IMR-90 (cell line): ENCODE data around the gene DDX54. TPM values are rescaled to one million over a fixed set of nuclear protein-coding genes. Genes with fewer than 3 reads are reported as not detected.

Source experiments
- ATAC-seq: fragments of 200-7000 bp; cut with Tn5 transposase; 2 replicates; pipeline ENCODE4 v1.9.1; 2020; ENCODE audit warnings: low read depth, mild to moderate bottlenecking, moderate library complexity
- BruUV-seq: library from RNA; stranded (reverse); fragments of 400-500 nt; replicated peaks from 2 replicates; lab custom pipeline; 2021; lab: Mats Ljungman, UMichigan
- CTCF ChIA-PET: fragments of 300-600 bp; formaldehyde crosslinking; extraction: SDS; loops from one replicate; lab custom pipeline; 2021; ENCODE audit warnings: antibody characterized with exemption; lab: Yijun Ruan, JAX
- POLR2A ChIA-PET: fragments of 300-600 bp; sonication (Branson Sonifier 250); formaldehyde crosslinking; loops from one replicate; lab custom pipeline; 2022; ENCODE audit warnings: antibody characterized with exemption; ENCODE audit not compliant: unreplicated experiment; lab: Charles Lee
- DNase-seq: peaks from one replicate; pipeline ENCODE4 v3.0.0; 2013
- H2AFZ ChIP-seq: replicated peaks from 2 replicates; pipeline ENCODE3; 2013; ENCODE audit warnings: low read length, mild to moderate bottlenecking; ENCODE audit not compliant: poor library complexity
- H2AK5ac ChIP-seq: 2 replicates; pipeline ENCODE4 v1.6.1; 2013; ENCODE audit warnings: low read depth, low read length, inconsistent platforms
- H2AK9ac ChIP-seq: replicated peaks from 2 replicates; pipeline ENCODE3; 2013; ENCODE audit warnings: mild to moderate bottlenecking, low read depth, low read length, moderate library complexity; ENCODE audit not compliant: poor library complexity
- H2BK120ac ChIP-seq: 2 replicates; pipeline ENCODE4 v1.6.1; 2013; ENCODE audit warnings: low read depth, low read length, inconsistent platforms
- H2BK15ac ChIP-seq: 3 replicates; pipeline ENCODE4 v1.6.1; 2013; ENCODE audit warnings: low read depth, low read length, inconsistent platforms
- H2BK20ac ChIP-seq: 2 replicates; pipeline ENCODE4 v1.6.1; 2013; ENCODE audit warnings: low read depth, mild to moderate bottlenecking, inconsistent platforms, low read length, moderate library complexity
- H2BK5ac ChIP-seq: 2 replicates; pipeline ENCODE4 v1.6.1; 2013; ENCODE audit warnings: mild to moderate bottlenecking, low read depth, low read length, inconsistent platforms; ENCODE audit not compliant: poor library complexity, severe bottlenecking
- H3K14ac ChIP-seq: replicated peaks from 2 replicates; pipeline ENCODE4 v1.6.1; 2013; ENCODE audit warnings: low read depth, low read length, inconsistent platforms
- H3K18ac ChIP-seq: 2 replicates; pipeline ENCODE4 v1.6.1; 2013; ENCODE audit warnings: low read depth, low read length, control low read depth
- H3K23ac ChIP-seq: 2 replicates; pipeline ENCODE4 v1.6.1; 2013; ENCODE audit warnings: low read depth, low read length, inconsistent platforms
- H3K27ac ChIP-seq: 2 replicates; pipeline ENCODE4 v1.5.1; 2013; ENCODE audit warnings: mild to moderate bottlenecking, control low read depth, low read length; ENCODE audit not compliant: insufficient read depth
- H3K27me3 ChIP-seq: 2 replicates; pipeline ENCODE4 v1.6.1; 2013; ENCODE audit warnings: low read length; ENCODE audit not compliant: control insufficient read depth, insufficient read depth
- H3K36me3 ChIP-seq: 2 replicates; pipeline ENCODE4 v1.6.1; 2013; ENCODE audit warnings: low read length, mixed read lengths; ENCODE audit not compliant: control insufficient read depth, insufficient read depth
- H3K4ac ChIP-seq: 2 replicates; pipeline ENCODE4 v1.6.1; 2013; ENCODE audit warnings: low read depth, low read length, inconsistent platforms
- H3K4me1 ChIP-seq: 2 replicates; pipeline ENCODE4 v1.6.1; 2013; ENCODE audit warnings: low read length, mixed read lengths; ENCODE audit not compliant: control insufficient read depth, insufficient read depth
- H3K4me2 ChIP-seq: 2 replicates; pipeline ENCODE4 v1.6.1; 2013; ENCODE audit warnings: low read depth, mild to moderate bottlenecking, control low read depth, low read length, moderate library complexity
- H3K4me3 ChIP-seq: 2 replicates; pipeline ENCODE4 v1.5.1; 2013; ENCODE audit warnings: low read depth, mild to moderate bottlenecking, control low read depth, low read length, moderate library complexity; ENCODE audit not compliant: insufficient read depth
- H3K56ac ChIP-seq: 2 replicates; pipeline ENCODE4 v1.6.1; 2013; ENCODE audit warnings: low read length, inconsistent platforms; ENCODE audit not compliant: insufficient read depth; ENCODE audit errors: extremely low read depth
- H3K79me1 ChIP-seq, 2 experiments: 2 replicates each; pipeline ENCODE4 v1.6.1; 2013; ENCODE audit warnings: low read length in 2 of 2, inconsistent platforms in 1 of 2, low read depth in 1 of 2
- H3K9ac ChIP-seq: 2 replicates; pipeline ENCODE4 v1.6.1; 2013; ENCODE audit warnings: low read depth, low read length, control low read depth
- H3K9me1 ChIP-seq: 2 replicates; pipeline ENCODE4 v1.6.1; 2013; ENCODE audit warnings: low read length, inconsistent platforms; ENCODE audit not compliant: insufficient read depth
- H3K9me3 ChIP-seq: 2 replicates; pipeline ENCODE4 v1.6.1; 2013; ENCODE audit warnings: low read length; ENCODE audit not compliant: control insufficient read depth, insufficient read depth
- H4K20me1 ChIP-seq: 2 replicates; pipeline ENCODE4 v1.6.1; 2013; ENCODE audit warnings: low read length, inconsistent platforms; ENCODE audit not compliant: insufficient read depth
- H4K5ac ChIP-seq: 2 replicates; pipeline ENCODE4 v1.6.1; 2013; ENCODE audit warnings: mild to moderate bottlenecking, low read depth, low read length, control low read depth
- H4K8ac ChIP-seq, 2 experiments: 2 replicates each; pipeline ENCODE4 v1.6.1; 2013; ENCODE audit warnings: low read depth in 2 of 2, low read length in 2 of 2, control low read depth in 1 of 2, inconsistent platforms in 1 of 2
- H4K91ac ChIP-seq: 2 replicates; pipeline ENCODE4 v1.6.1; 2013; ENCODE audit warnings: low read depth, low read length, inconsistent platforms; ENCODE audit not compliant: insufficient read depth
- CHD1 ChIP-seq: IDR thresholded peaks from 2 replicates; pipeline ENCODE4 v1.6.1; 2012; ENCODE audit warnings: low read depth, low read length, improper control_type of control experiment
- FOS ChIP-seq: fragments of 150-350 bp; IDR thresholded peaks from 2 replicates; pipeline ENCODE4 v1.6.1; 2016; ENCODE audit warnings: low read depth, low read length
- MXI1 ChIP-seq: IDR thresholded peaks from 2 replicates; pipeline ENCODE4 v1.6.1; 2012; ENCODE audit warnings: low read depth, mild to moderate bottlenecking, low read length, moderate library complexity, borderline replicate concordance
- NFE2L2 ChIP-seq: fragments of 150-350 bp; IDR thresholded peaks from 2 replicates; pipeline ENCODE4 v1.6.1; 2016; ENCODE audit warnings: low read depth, mild to moderate bottlenecking, low read length
- RAD21 ChIP-seq: IDR thresholded peaks from 2 replicates; pipeline ENCODE4 v1.6.1; 2012; ENCODE audit warnings: low read length, improper control_type of control experiment
- RCOR1 ChIP-seq: IDR thresholded peaks from 2 replicates; pipeline ENCODE4 v1.6.1; 2012; ENCODE audit warnings: mild to moderate bottlenecking, low read length, improper control_type of control experiment; ENCODE audit not compliant: insufficient replicate concordance
- RFX5 ChIP-seq: IDR thresholded peaks from 2 replicates; pipeline ENCODE4 v1.8.0; 2012; ENCODE audit warnings: low read depth, mild to moderate bottlenecking, low read length, moderate library complexity
- WGBS, 2 experiments: methylation state at CpG; one replicate each; pipeline versions ENCODE4 v1.1.5 to v1.1.7; 2013; ENCODE audit warnings: missing lambda C conversion rate in 2 of 2; ENCODE audit not compliant: insufficient read length in 1 of 2; ENCODE audit errors: extremely low coverage in 2 of 2; 5-methylcytosine and 5-hydroxymethylcytosine counted together
- dilution Hi-C: fragments of 300-500 bp; cut with HindIII; formaldehyde crosslinking; loops from one replicate; pipeline ENCODE4 v1.14.3; 2018; ENCODE audit warnings: low sequenced_read_pairs; ENCODE audit not compliant: unreplicated experiment
- in situ Hi-C: fragments of 300-500 bp; cut with MboI; formaldehyde crosslinking; loops from 3 replicates; pipeline ENCODE4 v1.14.3; 2019; ENCODE audit warnings: low sequenced_read_pairs, inconsistent platforms, mixed read lengths
- intact Hi-C: fragments of 100-400 bp; cut with micrococcal nuclease; formaldehyde crosslinking; loops from 2 replicates; pipeline ENCODE4 v1.10.0; 2022
- polyA plus RNA-seq, 3 experiments: library from polyadenylated mRNA; depleted of rRNA; stranded (reverse); fragments of >200 nt; gene quantifications; 2 replicates each; pipeline ENCODE4 v1.2.3, GENCODE V29; 2012; ENCODE audit warnings: low replicate concordance in 1 of 3
- total RNA-seq: library from RNA; depleted of rRNA; stranded (reverse); fragments of >200 nt; gene quantifications from 2 replicates; pipeline ENCODE4 v1.2.3, GENCODE V29; 2012
- TF ChIP-seq, protein P1 (sequence below): fragments of 150-350 bp; IDR thresholded peaks from 2 replicates; pipeline ENCODE4 v1.6.1; 2016; ENCODE audit warnings: low read depth, mild to moderate bottlenecking, low read length, moderate library complexity, borderline replicate concordance

Gene DDX54
- total and polyA plus RNA-seq, 2 of the 4 experiments (the other 2 are of a cell fraction), result 23.8 to 47.5 TPM

DNA sequence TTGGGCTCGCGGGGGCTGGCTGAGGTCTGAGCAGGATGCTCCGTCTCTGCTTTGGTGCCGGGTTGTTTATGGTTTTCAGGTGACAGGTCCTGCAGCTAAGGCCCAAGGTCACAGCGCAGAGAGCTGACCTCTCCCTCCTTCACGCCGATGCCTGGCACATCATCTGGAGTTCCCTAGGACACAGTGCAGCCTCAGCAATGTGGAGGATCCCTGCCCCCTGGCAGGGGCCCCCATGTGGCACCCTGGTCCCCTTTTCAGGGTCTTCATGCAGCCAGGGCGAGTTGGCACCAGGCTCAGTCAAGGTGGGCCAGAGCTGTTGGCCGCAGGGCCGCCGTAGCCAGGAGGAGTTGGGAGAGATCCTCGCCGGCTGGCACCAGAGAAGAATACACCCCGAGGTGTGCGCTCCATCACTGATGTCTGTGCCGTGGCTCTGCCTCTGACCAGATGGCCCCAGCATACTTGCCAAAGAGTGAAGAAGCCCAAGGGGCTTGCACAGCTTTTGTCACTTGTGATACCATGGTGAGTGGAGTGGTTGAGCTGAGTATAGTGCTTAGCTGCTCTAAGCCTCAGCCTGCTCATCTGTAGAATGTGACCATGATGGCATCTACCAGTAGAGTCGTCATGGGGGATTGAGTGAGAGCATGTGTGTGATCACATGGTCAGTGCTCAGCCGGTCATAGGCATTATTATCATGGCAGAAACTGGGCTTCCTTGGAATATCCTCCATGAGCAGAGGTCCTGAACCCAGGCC is 47.0 kb upstream of the DDX54 start:
- H4K20me1 ChIP-seq, result no peaks in the 10 kb centered on the region
- no peak overlapping the region for H3K4me3 ChIP-seq
- H3K9me1 ChIP-seq, result peaks cover 13% of the 10 kb centered on the region; the same call in 1 of the 2 replicates
- no peak overlapping the region for H3K9ac ChIP-seq
- intact Hi-C loops (no loop called here), dilution Hi-C loops (no loop called here), in situ Hi-C loops (no loop called here)
- no peak overlapping the region for H2BK5ac ChIP-seq
- no peak overlapping the region for H3K56ac ChIP-seq
- peak overlapping the region; percentile 21; the same call in 1 of the 2 replicates for H2BK120ac ChIP-seq
- H3K4me2 ChIP-seq, result no peak overlapping the region
- no peak for DNase-seq
- TF ChIP-seq, protein P1, sequence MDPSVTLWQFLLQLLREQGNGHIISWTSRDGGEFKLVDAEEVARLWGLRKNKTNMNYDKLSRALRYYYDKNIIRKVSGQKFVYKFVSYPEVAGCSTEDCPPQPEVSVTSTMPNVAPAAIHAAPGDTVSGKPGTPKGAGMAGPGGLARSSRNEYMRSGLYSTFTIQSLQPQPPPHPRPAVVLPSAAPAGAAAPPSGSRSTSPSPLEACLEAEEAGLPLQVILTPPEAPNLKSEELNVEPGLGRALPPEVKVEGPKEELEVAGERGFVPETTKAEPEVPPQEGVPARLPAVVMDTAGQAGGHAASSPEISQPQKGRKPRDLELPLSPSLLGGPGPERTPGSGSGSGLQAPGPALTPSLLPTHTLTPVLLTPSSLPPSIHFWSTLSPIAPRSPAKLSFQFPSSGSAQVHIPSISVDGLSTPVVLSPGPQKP, result no peak
- TF ChIP-seq FOS, result no peak
- no peak for TF ChIP-seq NFE2L2
- TF ChIP-seq RFX5, result no peak
- no peak for TF ChIP-seq CHD1
- no peak for TF ChIP-seq MXI1
- no peak for TF ChIP-seq RCOR1
- TF ChIP-seq RAD21, result no peak
- peak overlapping the region; percentile 46 for H4K91ac ChIP-seq
- peaks cover 10% of the 10 kb centered on the region for H3K4me1 ChIP-seq
- CTCF ChIA-PET, result interaction anchor here (0.7 kb wide), 1 partner anchor 9 kb away, joined by 3 read pairs; no protein-coding TSS in a partner anchor
- H2BK15ac ChIP-seq, result peak overlapping the region; percentile 86; the same call in 2 of the 3 replicates
- no peak overlapping the region for H3K27ac ChIP-seq
- no TSS peak for BruUV-seq
- H4K5ac ChIP-seq, result no peak overlapping the region
- no peak for ATAC-seq
- 88% methylated on average over 9 of the region's 18 CpGs; no CpG with 5 or more reads in 1 of the 2 experiments for WGBS, 2 experiments
- no peak overlapping the region for H3K14ac ChIP-seq
- H2AFZ ChIP-seq, result no peak overlapping the region
- peaks cover 4% of the 10 kb centered on the region for H3K9me3 ChIP-seq
- no peaks in the 10 kb centered on the region for H3K27me3 ChIP-seq
- no peak overlapping the region for H3K18ac ChIP-seq
- H3K79me1 ChIP-seq, result no peaks in the 10 kb centered on the region
- H3K23ac ChIP-seq, result no peak overlapping the region
- POLR2A ChIA-PET, result no interaction called here
- H2AK5ac ChIP-seq, result peak overlapping the region; percentile 88
- H2AK9ac ChIP-seq, result peak overlapping the region; percentile 1
- H3K36me3 ChIP-seq, result peaks cover 34% of the 10 kb centered on the region
- peak overlapping the region; percentile 20 to 72; a peak in 2 of 4 replicates for H4K8ac ChIP-seq
- peak overlapping the region; percentile 82 for H3K4ac ChIP-seq
- no peak overlapping the region for H2BK20ac ChIP-seq
